Measurements from ENCODE around the gene ANTKMT. TPM values are rescaled to one million over a fixed set of nuclear protein-coding genes. Genes with fewer than 3 reads are reported as not detected.

ANTKMT gene
- total RNA-seq, 2 donors from 2014 or later, result 36.9 to 40.6 TPM

DNA sequence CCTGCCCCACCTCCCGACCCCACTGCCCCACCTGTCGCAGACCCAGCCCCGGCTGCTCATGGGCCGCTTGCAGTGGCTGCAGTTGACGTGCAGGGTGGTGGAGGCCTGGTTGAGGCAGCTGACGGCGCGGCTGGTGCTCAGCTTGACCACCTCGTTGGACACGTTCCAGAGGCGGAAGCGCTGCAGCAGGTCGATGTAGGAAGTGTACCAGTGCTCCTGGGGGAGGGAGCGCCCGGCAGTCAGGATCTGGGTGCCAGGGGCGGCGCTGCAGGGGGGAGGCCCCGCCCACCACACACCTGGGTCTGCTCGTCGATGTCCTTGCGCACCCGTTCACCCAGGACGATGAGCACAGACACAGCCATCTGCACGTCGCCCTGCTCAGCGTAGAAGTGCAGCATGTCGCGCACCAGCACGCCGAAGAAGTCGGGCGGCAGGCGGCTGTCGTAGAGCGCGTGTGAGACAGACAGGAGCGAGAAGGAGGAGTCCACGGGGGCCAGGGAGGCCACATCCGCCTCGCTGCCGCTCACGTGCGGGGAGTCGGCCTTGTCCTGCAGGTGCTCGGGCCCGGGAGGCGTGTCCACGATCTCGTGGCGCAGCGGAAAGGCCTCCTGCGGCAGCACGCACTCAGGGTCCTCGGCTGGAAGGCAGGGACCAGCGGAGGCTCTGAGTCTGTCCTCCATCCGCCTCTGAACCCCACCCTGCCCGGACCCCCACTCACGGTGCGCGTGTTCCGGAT lies 35.8 kb upstream of the ANTKMT start:
- Histone ChIP-seq H3K4me1 (ENCODE audit: control insufficient read depth, insufficient read depth, low read length) (peaks cover 23% of the 10 kb centered on the region), H3K9me3 (ENCODE audit: control insufficient read depth, low read length) (no peaks in the 10 kb centered on the region), H3K4me3 (ENCODE audit: low read length) (no peak overlapping the region), H3K36me3 (ENCODE audit: control insufficient read depth, insufficient read depth, low read length) (peaks cover 36% of the 10 kb centered on the region), H3K27ac (ENCODE audit: low read depth, low read length) (no peak overlapping the region), H3K9ac (ENCODE audit: extremely low read depth, low read length, poor library complexity, severe bottlenecking) (no peak overlapping the region), H3K27me3 (ENCODE audit: control insufficient read depth, insufficient read depth, low read length, poor library complexity, severe bottlenecking) (no peaks in the 10 kb centered on the region)
- Mint-ChIP-seq H3K27ac (no peak overlapping the region), H3K36me3 (ENCODE audit: low read depth) (peaks cover 36% of the 10 kb centered on the region), H3K4me3 (no peak overlapping the region), H3K9me3 (no peaks in the 10 kb centered on the region), H3K4me1 (peaks cover 17% of the 10 kb centered on the region), H3K27me3 (ENCODE audit: insufficient read depth) (no peaks in the 10 kb centered on the region)
- DNase-seq, result no peak
- WGBS, 2 experiments (ENCODE audit: insufficient coverage in 1 of 2, insufficient read length in 1 of 2), result 96% methylated on average over 56 to 61 of the region's 61 CpGs
- TF ChIP-seq CTCF (conservative IDR thresholded peaks at IDR 0.05), result no peak

- WGBS, 2 experiments (ENCODE audit: insufficient coverage in 1 of 2, insufficient read length in 1 of 2), result 85 to 86% methylated on average over 9 to 10 of the region's 10 CpGs
- H3K9me3 Mint-ChIP-seq, result no peaks in the 10 kb centered on the region
- H3K4me1 Mint-ChIP-seq, result peaks cover 16% of the 10 kb centered on the region
- H3K27me3 ChIP-seq (ENCODE audit: control insufficient read depth, insufficient read depth, low read length, poor library complexity, severe bottlenecking), result peaks cover 4% of the 10 kb centered on the region
- peak overlapping the region; percentile 24 for H3K4me3 Mint-ChIP-seq
- no peaks in the 10 kb centered on the region for H3K9me3 ChIP-seq (ENCODE audit: control insufficient read depth, low read length)
- peaks cover 23% of the 10 kb centered on the region for H3K4me1 ChIP-seq (ENCODE audit: control insufficient read depth, insufficient read depth, low read length)
- peak; percentile 84 for DNase-seq
- no peak overlapping the region for H3K27ac Mint-ChIP-seq
- H3K27ac ChIP-seq (ENCODE audit: low read depth, low read length), result no peak overlapping the region
- H3K27me3 Mint-ChIP-seq (ENCODE audit: insufficient read depth), result peaks cover 4% of the 10 kb centered on the region
- peaks cover 36% of the 10 kb centered on the region for H3K36me3 ChIP-seq (ENCODE audit: control insufficient read depth, insufficient read depth, low read length)
- H3K9ac ChIP-seq (ENCODE audit: extremely low read depth, low read length, poor library complexity, severe bottlenecking), result no peak overlapping the region
- H3K36me3 Mint-ChIP-seq (ENCODE audit: low read depth), result peaks cover 35% of the 10 kb centered on the region
- peak; percentile 71 for TF ChIP-seq CTCF (conservative IDR thresholded peaks at IDR 0.05)
- no peak overlapping the region for H3K4me3 ChIP-seq (ENCODE audit: low read length)
Observed at GRCh38 chr16:685967-686366, 35.0 kb upstream of the ANTKMT start.

DNA sequence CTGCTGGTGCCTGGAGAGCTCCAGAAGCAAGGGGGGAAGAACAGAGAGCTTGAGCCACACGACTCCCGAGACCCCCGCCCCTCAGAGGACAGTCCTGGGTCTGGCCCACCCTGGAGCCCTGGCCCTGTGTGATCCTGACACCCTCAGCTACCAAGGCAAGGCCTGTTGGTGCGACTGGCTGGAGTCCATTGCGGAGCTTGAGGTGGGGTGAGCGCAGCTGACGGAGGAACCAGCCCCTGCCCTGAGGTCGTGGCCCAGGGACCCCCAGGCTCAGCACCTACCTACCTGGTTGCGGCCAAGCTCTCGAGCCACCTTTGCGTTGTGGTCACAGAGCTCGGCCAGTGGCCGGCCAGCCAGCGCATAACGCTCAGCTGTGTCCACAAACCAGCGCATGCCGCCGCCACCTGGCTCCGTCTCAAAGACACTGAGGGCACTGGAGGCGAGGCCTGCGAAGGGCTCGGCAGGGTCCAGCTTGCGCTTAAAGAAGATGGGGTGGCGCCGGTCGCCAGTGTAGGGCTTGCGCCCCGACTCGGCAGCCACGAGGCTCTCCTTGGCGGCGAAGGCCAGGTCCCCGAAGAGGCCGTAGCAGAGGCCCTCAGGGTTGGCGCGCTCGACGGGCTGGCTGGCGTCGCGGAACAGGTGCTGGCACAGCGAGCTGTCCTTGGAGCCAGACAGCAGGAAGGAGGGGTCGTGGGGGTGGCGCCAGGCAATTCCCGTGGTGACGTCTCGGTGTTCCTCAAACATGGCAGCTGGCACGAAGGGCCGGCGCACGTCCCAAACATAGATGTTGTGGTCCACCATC lies 34.3 kb upstream of the ANTKMT start:
- no peak for TF ChIP-seq CTCF (conservative IDR thresholded peaks at IDR 0.05)
- H3K4me3 Mint-ChIP-seq, result no peak overlapping the region
- H3K27me3 Mint-ChIP-seq (ENCODE audit: insufficient read depth), result peaks cover 11% of the 10 kb centered on the region
- H3K9me3 ChIP-seq (ENCODE audit: control insufficient read depth, low read length), result no peaks in the 10 kb centered on the region
- no peak overlapping the region for H3K4me3 ChIP-seq (ENCODE audit: low read length)
- no peak overlapping the region for H3K27ac Mint-ChIP-seq
- peaks cover 17% of the 10 kb centered on the region for H3K4me1 ChIP-seq (ENCODE audit: control insufficient read depth, insufficient read depth, low read length)
- peaks cover 10% of the 10 kb centered on the region for H3K4me1 Mint-ChIP-seq
- H3K27ac ChIP-seq (ENCODE audit: low read depth, low read length), result no peak overlapping the region
- H3K36me3 ChIP-seq (ENCODE audit: control insufficient read depth, insufficient read depth, low read length), result peaks cover 30% of the 10 kb centered on the region
- H3K27me3 ChIP-seq (ENCODE audit: control insufficient read depth, insufficient read depth, low read length, poor library complexity, severe bottlenecking), result peaks cover 11% of the 10 kb centered on the region
- WGBS, 2 experiments (ENCODE audit: insufficient coverage in 1 of 2, insufficient read length in 1 of 2), result 96 to 98% methylated on average over 36 to 51 of the region's 51 CpGs
- no peak overlapping the region for H3K9ac ChIP-seq (ENCODE audit: extremely low read depth, low read length, poor library complexity, severe bottlenecking)
- DNase-seq, result no peak
- H3K9me3 Mint-ChIP-seq, result no peaks in the 10 kb centered on the region
- H3K36me3 Mint-ChIP-seq (ENCODE audit: low read depth), result peaks cover 29% of the 10 kb centered on the region
